Measurements from ENCODE around the gene SCFD2. TPM values are rescaled to one million over a fixed set of nuclear protein-coding genes. Genes with fewer than 3 reads are reported as not detected.
A peak's percentile ranks its signal among the peaks of the same experiment; 100 is the strongest.

SCFD2 gene
- total RNA-seq, 1 donor = 24.2 TPM

GRCh38 chr4:52866734-52867133, 499.1 kb downstream of the SCFD2 start:
- Histone ChIP-seq H3K27ac (ENCODE audit: low read depth, low read length) (no peak overlapping the region), H3K4me1 (ENCODE audit: insufficient read depth, low read length) (peaks cover 6% of the 10 kb centered on the region), H3K4me2 (ENCODE audit: insufficient read depth, low read length) (no peak overlapping the region), H2AFZ (ENCODE audit: low read length) (no peak overlapping the region), H3K36me3 (ENCODE audit: insufficient read depth, low read length) (no peaks in the 10 kb centered on the region), H3K9me3 (ENCODE audit: low read depth, low read length) (no peaks in the 10 kb centered on the region), H3K79me2 (ENCODE audit: insufficient read depth, low read length) (no peaks in the 10 kb centered on the region), H3K27me3 (ENCODE audit: insufficient read depth, low read length) (peaks cover 12% of the 10 kb centered on the region), H4K20me1 (ENCODE audit: insufficient read depth, low read length) (no peaks in the 10 kb centered on the region), H3K4me3 (ENCODE audit: insufficient read depth, low read length) (no peak overlapping the region)
- no peak for DNase-seq (ENCODE audit: insufficient read length, low spot score, missing footprints)
- no peak for TF ChIP-seq CTCF (IDR thresholded peaks at IDR 0.05; ENCODE audit: extremely low read depth, low read depth, low read length)

GRCh38 chr4:52865300-52865699, 500.6 kb downstream of the SCFD2 start:
- no peaks in the 10 kb centered on the region for H3K36me3 ChIP-seq (ENCODE audit: insufficient read depth, low read length)
- no peaks in the 10 kb centered on the region for H3K9me3 ChIP-seq (ENCODE audit: low read depth, low read length)
- H3K4me3 ChIP-seq (ENCODE audit: insufficient read depth, low read length) = no peak overlapping the region
- no peak overlapping the region for H3K4me2 ChIP-seq (ENCODE audit: insufficient read depth, low read length)
- no peak overlapping the region for H3K27ac ChIP-seq (ENCODE audit: low read depth, low read length)
- H3K4me1 ChIP-seq (ENCODE audit: insufficient read depth, low read length) = peaks cover 10% of the 10 kb centered on the region
- H3K79me2 ChIP-seq (ENCODE audit: insufficient read depth, low read length) = no peaks in the 10 kb centered on the region
- no peak overlapping the region for H2AFZ ChIP-seq (ENCODE audit: low read length)
- H3K27me3 ChIP-seq (ENCODE audit: insufficient read depth, low read length) = peaks cover 26% of the 10 kb centered on the region
- no peak for DNase-seq (ENCODE audit: insufficient read length, low spot score, missing footprints)
- H4K20me1 ChIP-seq (ENCODE audit: insufficient read depth, low read length) = no peaks in the 10 kb centered on the region
- no peak for TF ChIP-seq CTCF (IDR thresholded peaks at IDR 0.05; ENCODE audit: extremely low read depth, low read depth, low read length)

GRCh38 chr4:52864793-52865192, 501.1 kb downstream of the SCFD2 start:
- peaks cover 10% of the 10 kb centered on the region for H3K4me1 ChIP-seq (ENCODE audit: insufficient read depth, low read length)
- no peaks in the 10 kb centered on the region for H3K9me3 ChIP-seq (ENCODE audit: low read depth, low read length)
- no peaks in the 10 kb centered on the region for H3K36me3 ChIP-seq (ENCODE audit: insufficient read depth, low read length)
- no peak overlapping the region for H3K4me3 ChIP-seq (ENCODE audit: insufficient read depth, low read length)
- no peak for TF ChIP-seq CTCF (IDR thresholded peaks at IDR 0.05; ENCODE audit: extremely low read depth, low read depth, low read length)
- no peak overlapping the region for H3K27ac ChIP-seq (ENCODE audit: low read depth, low read length)
- peak overlapping the region; percentile 23 for H3K4me2 ChIP-seq (ENCODE audit: insufficient read depth, low read length)
- peak; percentile 81 for DNase-seq (ENCODE audit: insufficient read length, low spot score, missing footprints)
- H3K27me3 ChIP-seq (ENCODE audit: insufficient read depth, low read length) = peaks cover 28% of the 10 kb centered on the region
- H3K79me2 ChIP-seq (ENCODE audit: insufficient read depth, low read length) = no peaks in the 10 kb centered on the region
- no peak overlapping the region for H2AFZ ChIP-seq (ENCODE audit: low read length)
- no peaks in the 10 kb centered on the region for H4K20me1 ChIP-seq (ENCODE audit: insufficient read depth, low read length)

GRCh38 chr4:52863324-52863723, 502.5 kb downstream of the SCFD2 start:
- TF ChIP-seq CTCF (IDR thresholded peaks at IDR 0.05; ENCODE audit: extremely low read depth, low read depth, low read length) = no peak
- Histone ChIP-seq H3K4me3 (ENCODE audit: insufficient read depth, low read length) (no peak overlapping the region), H3K4me2 (ENCODE audit: insufficient read depth, low read length) (no peak overlapping the region), H3K4me1 (ENCODE audit: insufficient read depth, low read length) (peaks cover 10% of the 10 kb centered on the region), H2AFZ (ENCODE audit: low read length) (no peak overlapping the region), H3K79me2 (ENCODE audit: insufficient read depth, low read length) (no peaks in the 10 kb centered on the region), H3K9me3 (ENCODE audit: low read depth, low read length) (peaks cover 1% of the 10 kb centered on the region), H3K27me3 (ENCODE audit: insufficient read depth, low read length) (peaks cover 28% of the 10 kb centered on the region), H4K20me1 (ENCODE audit: insufficient read depth, low read length) (no peaks in the 10 kb centered on the region), H3K27ac (ENCODE audit: low read depth, low read length) (no peak overlapping the region), H3K36me3 (ENCODE audit: insufficient read depth, low read length) (no peaks in the 10 kb centered on the region)
- no peak for DNase-seq (ENCODE audit: insufficient read length, low spot score, missing footprints)

Measured in osteoblast (primary cell).